Activated B cell treated with CpG ODN at 0.5 μM for 24 hours (primary cell): ENCODE data around the gene DACT2. TPM values are rescaled to one million over a fixed set of nuclear protein-coding genes. Genes with fewer than 3 reads are reported as not detected.

ENCODE experiments used
- ATAC-seq: fragments of 200-7000 bp; cut with Tn5 transposase; one replicate; pipeline ENCODE4 v1.10.0; 2021; ENCODE audit warnings: low read depth, mild to moderate bottlenecking, moderate library complexity
- CTCF ChIA-PET: fragments of 350-600 bp; sonication (Branson Sonifier 250); formaldehyde crosslinking; loops from one replicate; lab custom pipeline; 2021; ENCODE audit warnings: antibody characterized with exemption; lab: Charles Lee
- POLR2A ChIA-PET: fragments of 350-600 bp; sonication (Branson Sonifier 250); formaldehyde crosslinking; loops from one replicate; lab custom pipeline; 2021; ENCODE audit warnings: antibody characterized with exemption; lab: Charles Lee
- DNase-seq: peaks from one replicate; pipeline ENCODE4 v3.0.0; 2022
- H3K27ac Mint-ChIP-seq: one replicate; pipeline ENCODE4 v1.8.0; 2020; ENCODE audit warnings: mixed read lengths
- H3K27me3 Mint-ChIP-seq: one replicate; pipeline ENCODE4 v1.8.0; 2021; ENCODE audit warnings: mixed read lengths
- H3K36me3 Mint-ChIP-seq: one replicate; pipeline ENCODE4 v1.8.0; 2021; ENCODE audit warnings: low read depth, mixed read lengths
- H3K4me1 Mint-ChIP-seq: one replicate; pipeline ENCODE4 v1.8.0; 2021; ENCODE audit warnings: mixed read lengths
- H3K4me3 Mint-ChIP-seq: one replicate; pipeline ENCODE4 v1.8.0; 2020; ENCODE audit warnings: mild to moderate bottlenecking, mixed read lengths
- H3K9me3 Mint-ChIP-seq: one replicate; pipeline ENCODE4 v1.8.0; 2020; ENCODE audit warnings: mixed read lengths
- CTCF ChIP-seq: fragments of 200-600 bp; IDR thresholded peaks from one replicate; pipeline ENCODE4 v1.8.0; 2022; ENCODE audit warnings: antibody characterized with exemption, mild to moderate bottlenecking
- intact Hi-C: fragments of 100-400 bp; cut with micrococcal nuclease; formaldehyde crosslinking; loops from one replicate; pipeline ENCODE4 v1.15.1; 2024
- total RNA-seq: library from RNA; stranded (reverse); gene quantifications from 2 replicates; pipeline ENCODE4 v1.2.3, GENCODE V29; 2022

Gene DACT2
- total RNA-seq, 1 donor from 2014 or later = not detected

- no peaks in the 10 kb centered on the region for H3K4me1 Mint-ChIP-seq
- peaks cover 24% of the 10 kb centered on the region for H3K27me3 Mint-ChIP-seq
These were observed 3.4 kb upstream of the DACT2 start for GRCh38 chr6:168322966-168323365.

GRCh38 chr6:168320634-168321033 lies 1.1 kb upstream of the DACT2 start:
- Mint-ChIP-seq H3K4me3 (no peak overlapping the region), H3K4me1 (no peaks in the 10 kb centered on the region), H3K9me3 (peaks cover 4% of the 10 kb centered on the region), H3K27ac (no peak overlapping the region), H3K27me3 (peaks cover 24% of the 10 kb centered on the region), H3K36me3 (no peaks in the 10 kb centered on the region)
- POLR2A ChIA-PET = no interaction called here
- CTCF ChIA-PET = no interaction called here
- no peak for DNase-seq
- ATAC-seq = no peak
- intact Hi-C loops = no loop called here
- TF ChIP-seq CTCF = no peak

More at GRCh38 chr6:168322966-168323365, 3.4 kb upstream of the DACT2 start:
- CTCF ChIA-PET = no interaction called here
- TF ChIP-seq CTCF = no peak
- H3K4me3 Mint-ChIP-seq = no peak overlapping the region
- no peak overlapping the region for H3K27ac Mint-ChIP-seq
- H3K36me3 Mint-ChIP-seq = no peaks in the 10 kb centered on the region
- peaks cover 4% of the 10 kb centered on the region for H3K9me3 Mint-ChIP-seq
- POLR2A ChIA-PET = no interaction called here
- ATAC-seq = no peak
- intact Hi-C loops = no loop called here
- DNase-seq = no peak

- TF ChIP-seq CTCF = no peak
- H3K9me3 Mint-ChIP-seq = peaks cover 4% of the 10 kb centered on the region
- no peak overlapping the region for H3K27ac Mint-ChIP-seq
- H3K4me1 Mint-ChIP-seq = no peaks in the 10 kb centered on the region
- CTCF ChIA-PET = no interaction called here
- intact Hi-C loops = no loop called here
- no peak overlapping the region for H3K4me3 Mint-ChIP-seq
- H3K27me3 Mint-ChIP-seq = peaks cover 23% of the 10 kb centered on the region
- POLR2A ChIA-PET = no interaction called here
- ATAC-seq = no peak
- H3K36me3 Mint-ChIP-seq = no peaks in the 10 kb centered on the region
- DNase-seq = no peak
These were observed 848 bp downstream of the DACT2 start for GRCh38 chr6:168318579-168319278.

- H3K4me1 Mint-ChIP-seq = no peaks in the 10 kb centered on the region
- no peak for TF ChIP-seq CTCF
These were observed 1.5 kb downstream of the DACT2 start for GRCh38 chr6:168318090-168318489.

GRCh38 chr6:168315596-168315995 lies 4.0 kb downstream of the DACT2 start:
- TF ChIP-seq CTCF = no peak
- ChIA-PET CTCF (no interaction called here), POLR2A (no interaction called here)
- intact Hi-C loops = no loop called here
- Mint-ChIP-seq H3K4me1 (no peaks in the 10 kb centered on the region), H3K27ac (no peak overlapping the region), H3K4me3 (no peak overlapping the region), H3K27me3 (peaks cover 14% of the 10 kb centered on the region), H3K9me3 (no peaks in the 10 kb centered on the region), H3K36me3 (no peaks in the 10 kb centered on the region)
- ATAC-seq (no peak), DNase-seq (no peak)

More at GRCh38 chr6:168318090-168318489, 1.5 kb downstream of the DACT2 start:
- peaks cover 4% of the 10 kb centered on the region for H3K9me3 Mint-ChIP-seq
- ChIA-PET POLR2A (no interaction called here), CTCF (no interaction called here)
- no peaks in the 10 kb centered on the region for H3K36me3 Mint-ChIP-seq
- ATAC-seq (no peak), DNase-seq (no peak)
- H3K27me3 Mint-ChIP-seq = peaks cover 23% of the 10 kb centered on the region
- intact Hi-C loops = no loop called here
- no peak overlapping the region for H3K27ac Mint-ChIP-seq
- H3K4me3 Mint-ChIP-seq = no peak overlapping the region
